ENCODE data around the gene RAD51AP2.
"Not testable (repeated sequence)": the region's sequence is repeated elsewhere in the genome, so short reads cannot be mapped to it uniquely, and the experiment has no call there.

RAD51AP2 gene

GRCh38 chr2:17518212-17519154 lies at the start of gene RAD51AP2:
TSS of gene RAD51AP2 (minus strand) at chr2:17518440. CDS start at chr2:17518415, 25 bp downstream.
- DNase-seq = no peak

GRCh38 chr2:17565726-17566125 lies 47.5 kb upstream of the RAD51AP2 start:
- DNase-seq = not testable (repeated sequence)

GRCh38 chr2:17558878-17559277 lies 40.6 kb upstream of the RAD51AP2 start:
- no peak for DNase-seq

- DNase-seq = no peak
These were observed 39.8 kb upstream of the RAD51AP2 start for GRCh38 chr2:17558053-17558452.

- no peak for DNase-seq
These were observed 39.4 kb upstream of the RAD51AP2 start for GRCh38 chr2:17557596-17557995.

- no peak for DNase-seq
These were observed 36.9 kb upstream of the RAD51AP2 start for GRCh38 chr2:17555150-17555549.

- no peak for DNase-seq
These were observed 32.7 kb upstream of the RAD51AP2 start for GRCh38 chr2:17550907-17551306.

GRCh38 chr2:17547737-17548136 lies 29.5 kb upstream of the RAD51AP2 start:
- no peak for DNase-seq

GRCh38 chr2:17547237-17547636 lies 29.0 kb upstream of the RAD51AP2 start:
- no peak for DNase-seq

GRCh38 chr2:17545680-17546613 lies 27.7 kb upstream of the RAD51AP2 start:
- no peak for DNase-seq

- no peak for DNase-seq
These were observed 26.0 kb upstream of the RAD51AP2 start for GRCh38 chr2:17544256-17544655.

- no peak for DNase-seq
These were observed 25.6 kb upstream of the RAD51AP2 start for GRCh38 chr2:17543848-17544247.

- no peak for DNase-seq
These were observed 25.0 kb upstream of the RAD51AP2 start for GRCh38 chr2:17543131-17543660.

- no peak for DNase-seq
These were observed 24.2 kb upstream of the RAD51AP2 start for GRCh38 chr2:17542471-17542870.

GRCh38 chr2:17541531-17541950 lies 23.3 kb upstream of the RAD51AP2 start:
- DNase-seq = no peak

- no peak for DNase-seq
These were observed 22.7 kb upstream of the RAD51AP2 start for GRCh38 chr2:17540813-17541530.

GRCh38 chr2:17540093-17540812 lies 22.0 kb upstream of the RAD51AP2 start, which contains the start of gene VSNL1:
TSS of gene VSNL1 (plus strand) at chr2:17540696. CDS start at chr2:17592075, 51,379 bp downstream.
- no peak for DNase-seq

- no peak for DNase-seq
These were observed 21.4 kb upstream of the RAD51AP2 start for GRCh38 chr2:17539611-17540092.

GRCh38 chr2:17538844-17539554 lies 20.8 kb upstream of the RAD51AP2 start:
- DNase-seq = no peak

GRCh38 chr2:17538022-17538843 lies 20.0 kb upstream of the RAD51AP2 start:
- DNase-seq = no peak
